Astrocyte of the cerebellum (primary cell): ENCODE data around the gene PDLIM3.

Experiments used
- DNase-seq: peaks from one replicate; pipeline ENCODE4 v3.0.0-alpha.2; 2011; ENCODE audit warnings: low read depth
- H3K4me3 ChIP-seq: 2 replicates; pipeline ENCODE4 v1.5.1; 2011; ENCODE audit warnings: mild to moderate bottlenecking, low read depth, low read length, moderate library complexity
- in situ Hi-C: cut with HindIII; loops from 2 replicates; pipeline ENCODE4 v1.10.0; 2017; ENCODE audit warnings: low sequenced_read_pairs
- TF ChIP-seq, protein P1 (sequence below): IDR thresholded peaks from 2 replicates; pipeline ENCODE4 v1.5.1; 2012; ENCODE audit warnings: low read length, low read depth, moderate library complexity, mild to moderate bottlenecking; ENCODE audit errors: missing control alignments

PDLIM3 gene, protein sequence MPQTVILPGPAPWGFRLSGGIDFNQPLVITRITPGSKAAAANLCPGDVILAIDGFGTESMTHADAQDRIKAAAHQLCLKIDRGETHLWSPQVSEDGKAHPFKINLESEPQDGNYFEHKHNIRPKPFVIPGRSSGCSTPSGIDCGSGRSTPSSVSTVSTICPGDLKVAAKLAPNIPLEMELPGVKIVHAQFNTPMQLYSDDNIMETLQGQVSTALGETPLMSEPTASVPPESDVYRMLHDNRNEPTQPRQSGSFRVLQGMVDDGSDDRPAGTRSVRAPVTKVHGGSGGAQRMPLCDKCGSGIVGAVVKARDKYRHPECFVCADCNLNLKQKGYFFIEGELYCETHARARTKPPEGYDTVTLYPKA

DNA sequence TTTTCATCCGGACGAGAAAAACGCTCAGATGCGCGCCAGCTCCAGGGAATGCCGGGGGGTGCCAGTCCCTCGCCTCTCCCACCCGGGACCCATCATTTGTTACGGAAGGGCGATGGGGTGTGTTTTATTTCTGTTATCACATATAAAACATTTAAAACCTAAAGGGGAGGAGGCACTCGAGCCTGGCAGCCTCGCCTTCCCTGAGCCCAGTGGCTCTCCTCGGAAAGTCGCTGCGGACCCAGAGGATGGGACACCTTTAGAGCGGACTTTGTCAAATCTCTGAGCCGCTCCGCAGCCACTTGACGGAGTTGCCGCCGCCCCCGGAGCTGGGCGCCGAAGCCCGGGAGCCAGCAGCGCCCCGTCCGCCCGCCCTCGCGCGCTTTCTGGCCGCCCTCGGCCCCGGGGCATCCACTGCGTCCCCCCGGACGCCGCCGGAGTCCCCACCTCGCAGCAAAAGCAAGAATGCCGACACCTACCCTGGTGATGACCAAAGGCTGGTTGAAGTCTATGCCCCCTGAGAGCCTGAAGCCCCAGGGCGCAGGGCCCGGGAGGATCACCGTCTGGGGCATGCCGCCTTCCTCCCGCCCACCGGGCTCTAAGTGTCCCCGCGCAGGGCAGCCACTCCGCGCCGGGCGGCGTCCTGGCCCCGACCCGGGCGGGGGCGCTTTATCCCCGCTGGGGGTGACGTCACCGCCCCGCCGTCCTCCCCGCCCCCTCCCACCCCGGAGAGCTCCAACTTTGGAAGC lies at the start of gene PDLIM3:
Gene PDLIM3, minus strand, starts transcription at position 642 of the 746 bp plus-strand sequence. Its CDS starts 73 bp downstream, at position 569.
- peak within 1 kb of the TSS; percentile 63 for H3K4me3 ChIP-seq
- DNase-seq: no peak
- TF ChIP-seq, protein P1, sequence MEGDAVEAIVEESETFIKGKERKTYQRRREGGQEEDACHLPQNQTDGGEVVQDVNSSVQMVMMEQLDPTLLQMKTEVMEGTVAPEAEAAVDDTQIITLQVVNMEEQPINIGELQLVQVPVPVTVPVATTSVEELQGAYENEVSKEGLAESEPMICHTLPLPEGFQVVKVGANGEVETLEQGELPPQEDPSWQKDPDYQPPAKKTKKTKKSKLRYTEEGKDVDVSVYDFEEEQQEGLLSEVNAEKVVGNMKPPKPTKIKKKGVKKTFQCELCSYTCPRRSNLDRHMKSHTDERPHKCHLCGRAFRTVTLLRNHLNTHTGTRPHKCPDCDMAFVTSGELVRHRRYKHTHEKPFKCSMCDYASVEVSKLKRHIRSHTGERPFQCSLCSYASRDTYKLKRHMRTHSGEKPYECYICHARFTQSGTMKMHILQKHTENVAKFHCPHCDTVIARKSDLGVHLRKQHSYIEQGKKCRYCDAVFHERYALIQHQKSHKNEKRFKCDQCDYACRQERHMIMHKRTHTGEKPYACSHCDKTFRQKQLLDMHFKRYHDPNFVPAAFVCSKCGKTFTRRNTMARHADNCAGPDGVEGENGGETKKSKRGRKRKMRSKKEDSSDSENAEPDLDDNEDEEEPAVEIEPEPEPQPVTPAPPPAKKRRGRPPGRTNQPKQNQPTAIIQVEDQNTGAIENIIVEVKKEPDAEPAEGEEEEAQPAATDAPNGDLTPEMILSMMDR: no peak
- in situ Hi-C loops: no loop called here

DNA sequence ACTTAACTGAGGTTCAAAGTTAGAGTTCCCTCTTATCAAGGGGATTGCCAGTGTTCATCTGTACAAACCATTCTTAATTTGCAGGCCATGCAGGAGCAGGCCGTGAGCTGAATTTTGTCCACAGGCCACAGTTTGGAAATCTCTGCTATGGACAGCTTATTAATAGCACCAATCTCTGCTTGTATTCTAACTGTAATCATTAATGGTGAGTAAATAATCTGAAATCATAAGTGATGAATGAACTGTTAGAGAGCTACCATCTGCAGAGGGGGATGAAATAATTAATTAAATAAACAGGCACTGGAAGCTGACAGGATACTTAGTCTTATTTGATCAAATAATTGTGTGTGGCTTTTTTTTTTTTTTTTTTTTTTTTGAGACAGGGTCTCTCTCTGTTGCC lies 48.5 kb upstream of the PDLIM3 start:
- no peak overlapping the region for H3K4me3 ChIP-seq
- TF ChIP-seq, protein P1: no peak
- DNase-seq: no peak
- in situ Hi-C loops: no loop called here

DNA sequence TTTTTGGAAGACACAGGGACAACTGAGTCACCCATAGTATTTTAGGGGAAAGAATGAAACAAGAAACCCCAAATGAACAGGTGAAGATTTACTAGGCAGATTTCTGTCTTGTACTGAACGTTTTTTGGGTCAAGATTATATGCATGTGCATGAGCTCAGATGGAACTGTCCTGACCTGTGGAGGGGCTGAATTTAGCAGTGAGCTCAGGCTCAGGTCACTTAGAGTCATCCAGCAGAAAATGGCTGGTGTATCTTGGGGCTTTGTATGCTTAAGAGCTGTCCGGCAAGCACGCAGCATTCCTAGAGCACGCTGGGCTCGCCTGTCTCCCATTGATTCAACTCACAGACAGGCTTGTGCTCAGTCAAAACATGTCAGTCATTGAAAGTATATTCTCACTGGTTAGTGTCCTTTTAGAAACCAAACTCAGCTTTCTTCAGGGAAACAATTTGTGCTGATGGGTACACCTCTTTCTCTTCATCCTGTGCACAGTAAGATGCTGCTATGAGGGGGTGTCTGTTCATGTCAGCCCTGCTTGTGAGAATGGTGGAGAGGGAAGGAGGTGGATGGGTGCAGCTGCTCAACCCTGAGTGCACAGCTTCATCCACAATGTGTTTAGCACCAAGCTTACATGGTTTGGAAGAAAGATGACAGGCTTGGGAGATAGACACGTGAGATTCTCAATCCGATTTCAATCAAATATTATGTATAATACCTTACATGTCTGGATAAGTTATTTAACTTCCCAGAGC lies 47.5 kb upstream of the PDLIM3 start:
- TF ChIP-seq, protein P1: no peak
- no peak for DNase-seq
- in situ Hi-C loops: no loop called here
- no peak overlapping the region for H3K4me3 ChIP-seq

DNA sequence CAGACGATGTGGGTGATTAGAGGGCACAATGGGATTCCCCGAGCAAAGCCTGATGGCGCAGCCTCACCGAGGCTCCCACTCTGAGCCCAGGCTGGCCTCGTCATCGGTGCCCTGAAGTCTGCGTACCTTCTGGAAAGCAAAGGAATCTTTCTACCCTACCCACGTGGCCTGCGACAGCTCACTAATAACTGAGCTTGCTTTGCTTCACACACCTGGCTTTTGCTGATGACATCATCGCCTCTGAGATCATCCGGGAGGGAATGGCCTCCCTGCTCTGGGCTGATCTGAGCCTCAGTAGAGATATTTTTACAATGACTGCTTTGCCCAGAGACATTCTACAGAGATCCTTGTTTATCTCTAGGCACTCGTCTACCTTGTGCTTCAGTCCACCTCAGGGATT lies 45.4 kb upstream of the PDLIM3 start:
- in situ Hi-C loops: no loop called here
- no peak for DNase-seq
- TF ChIP-seq, protein P1: no peak
- H3K4me3 ChIP-seq: no peak overlapping the region

DNA sequence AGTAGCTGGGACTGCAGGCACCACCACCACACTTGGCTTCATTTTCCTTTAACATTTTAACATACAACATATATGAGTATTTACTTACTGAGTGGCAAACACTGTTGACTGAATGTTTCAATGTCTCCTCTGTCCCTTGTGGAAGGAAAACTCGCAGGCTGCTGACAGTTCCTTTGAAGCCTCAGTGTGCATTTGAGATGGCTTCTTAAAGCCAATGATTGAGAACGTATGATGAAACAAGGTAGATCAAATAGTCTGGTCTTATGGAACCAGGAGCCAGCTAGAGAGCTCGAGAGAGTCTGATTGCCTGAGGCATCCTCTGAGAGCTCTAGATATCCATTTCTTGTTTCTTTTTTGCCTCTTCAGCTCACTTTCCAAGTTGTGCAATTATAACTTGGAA lies 43.0 kb upstream of the PDLIM3 start:
- TF ChIP-seq, protein P1: no peak

More for the DNA sequence above, 43.0 kb upstream of the PDLIM3 start:
- DNase-seq: no peak
- in situ Hi-C loops: no loop called here
- no peak overlapping the region for H3K4me3 ChIP-seq
